Liver (tissue), 9 donors: ENCODE data around the gene BCL3. TPM values are rescaled to one million over a fixed set of nuclear protein-coding genes. Genes with fewer than 3 reads are reported as not detected.
A peak's percentile ranks its signal among the peaks of the same experiment; 100 is the strongest.

Experiments
- DNase-seq: peaks from one replicate; pipeline ENCODE4 v3.0.0-alpha.2; 2017; ENCODE audit warnings: low spot score
- H3K27ac ChIP-seq, 2 donors: one replicate each; pipeline ENCODE4 v1.7.0; 2013; ENCODE audit warnings: inconsistent platforms in 2 of 2, low read length in 2 of 2, control low read depth in 1 of 2, low read depth in 1 of 2, mild to moderate bottlenecking in 1 of 2
- H3K27me3 ChIP-seq, 4 donors: one replicate each; pipeline versions ENCODE4 v1.6.1 to v1.7.0; 2013; ENCODE audit warnings: low read length in 3 of 4, inconsistent platforms in 1 of 4, mild to moderate bottlenecking in 1 of 4, moderate library complexity in 1 of 4; ENCODE audit not compliant: control insufficient read depth in 4 of 4, insufficient read depth in 4 of 4
- H3K36me3 ChIP-seq, 4 donors: one replicate each; pipeline versions ENCODE4 v1.6.1 to v1.7.0; 2013; ENCODE audit warnings: low read length in 3 of 4, mild to moderate bottlenecking in 3 of 4, low read depth in 1 of 4, moderate library complexity in 1 of 4; ENCODE audit not compliant: control insufficient read depth in 4 of 4, insufficient read depth in 3 of 4
- H3K4me1 ChIP-seq, 4 donors: one replicate each; pipeline versions ENCODE4 v1.6.1 to v1.7.0; 2013; ENCODE audit warnings: low read length in 3 of 4, mild to moderate bottlenecking in 3 of 4, moderate library complexity in 1 of 4; ENCODE audit not compliant: control insufficient read depth in 4 of 4, insufficient read depth in 4 of 4
- H3K4me3 ChIP-seq, 3 donors: one replicate each; pipeline versions ENCODE4 v1.6.1 to v1.7.0; 2013; ENCODE audit warnings: low read length in 3 of 3, control low read depth in 1 of 3, low read depth in 1 of 3, mild to moderate bottlenecking in 1 of 3
- H3K9ac ChIP-seq, 2 donors: one replicate each; pipeline ENCODE4 v1.7.0; 2013; ENCODE audit warnings: low read length in 2 of 2, mild to moderate bottlenecking in 2 of 2, moderate library complexity in 2 of 2, control low read depth in 1 of 2, low read depth in 1 of 2
- H3K9me3 ChIP-seq, 4 donors: one replicate each; pipeline versions ENCODE4 v1.6.1 to v1.7.0; 2013; ENCODE audit warnings: low read length in 3 of 4; ENCODE audit not compliant: control insufficient read depth in 4 of 4
- ATF3 ChIP-seq: IDR thresholded peaks from 2 replicates; pipeline ENCODE4 v1.6.1; 2016; ENCODE audit warnings: antibody characterized with exemption
- CTCF ChIP-seq: fragments of 150-350 bp; IDR thresholded peaks from 2 replicates; pipeline ENCODE4 v1.5.1; 2017; ENCODE audit warnings: improper control_type of control experiment, low read depth, low read length; ENCODE audit not compliant: missing input control
- EGR1 ChIP-seq, 2 donors: IDR thresholded peaks; 2 replicates each; pipeline ENCODE4 v1.6.1; 2016 to 2018; ENCODE audit warnings: antibody characterized with exemption in 2 of 2, low read depth in 2 of 2
- FOXA1 ChIP-seq: IDR thresholded peaks from 2 replicates; pipeline ENCODE4 v1.6.1; 2016; ENCODE audit warnings: antibody characterized with exemption
- FOXA2 ChIP-seq: IDR thresholded peaks from 2 replicates; pipeline ENCODE4 v1.6.1; 2016; ENCODE audit warnings: antibody characterized with exemption
- GABPA ChIP-seq, 2 donors: IDR thresholded peaks in 1 of 2; conservative IDR thresholded peaks in 1 of 2; 2 replicates each; pipeline ENCODE4 v1.6.1; 2016; ENCODE audit warnings: antibody characterized with exemption in 2 of 2, mild to moderate bottlenecking in 1 of 2, moderate library complexity in 1 of 2
- HNF4A ChIP-seq, 2 donors: conservative IDR thresholded peaks; 2 replicates each; pipeline ENCODE4 v1.6.1; 2016; ENCODE audit warnings: antibody characterized with exemption in 2 of 2, mild to moderate bottlenecking in 2 of 2
- HNF4G ChIP-seq: IDR thresholded peaks from 2 replicates; pipeline ENCODE4 v1.6.1; 2016; ENCODE audit warnings: antibody characterized with exemption
- JUND ChIP-seq, 2 donors: IDR thresholded peaks; 2 replicates each; pipeline ENCODE4 v1.6.1; 2016; ENCODE audit warnings: antibody characterized with exemption in 2 of 2
- MAX ChIP-seq: IDR thresholded peaks from 2 replicates; pipeline ENCODE4 v1.6.1; 2016; ENCODE audit warnings: antibody characterized with exemption
- NR2F2 ChIP-seq: IDR thresholded peaks from 2 replicates; pipeline ENCODE4 v1.6.1; 2016; ENCODE audit warnings: antibody characterized with exemption
- RAD21 ChIP-seq, 2 donors: IDR thresholded peaks; 2 replicates each; pipeline ENCODE4 v1.6.1; 2016; ENCODE audit warnings: antibody characterized with exemption in 2 of 2, mild to moderate bottlenecking in 2 of 2
- REST ChIP-seq: IDR thresholded peaks from 2 replicates; pipeline ENCODE4 v1.6.1; 2016; ENCODE audit warnings: antibody characterized with exemption, mild to moderate bottlenecking
- RXRA ChIP-seq, 2 donors: IDR thresholded peaks; 2 replicates each; pipeline ENCODE4 v1.6.1; 2017 to 2018; ENCODE audit warnings: antibody characterized with exemption in 2 of 2, mild to moderate bottlenecking in 1 of 2
- SP1 ChIP-seq: IDR thresholded peaks from 2 replicates; pipeline ENCODE4 v1.6.1; 2018; ENCODE audit warnings: antibody characterized with exemption, mild to moderate bottlenecking
- TAF1 ChIP-seq: conservative IDR thresholded peaks from 2 replicates; pipeline ENCODE4 v1.6.1; 2016; ENCODE audit warnings: antibody characterized with exemption, mild to moderate bottlenecking
- YY1 ChIP-seq: IDR thresholded peaks from 2 replicates; pipeline ENCODE4 v1.6.1; 2016; ENCODE audit warnings: antibody characterized with exemption, mild to moderate bottlenecking
- ZBTB33 ChIP-seq: IDR thresholded peaks from 2 replicates; pipeline ENCODE4 v1.6.1; 2016; ENCODE audit warnings: antibody characterized with exemption
- WGBS: extraction: QIAGEN DNeasy Blood & Tissue Kit; methylation state at CpG from one replicate; pipeline ENCODE4 v1.1.7; 2013; 5-methylcytosine and 5-hydroxymethylcytosine counted together
- polyA plus RNA-seq, 2 donors: library from polyadenylated mRNA; stranded (reverse) in 1 of 2; unstranded in 1 of 2; fragments of 200-250 nt in 1 of 2; fragments of >200 nt in 1 of 2; fragmentation: Nextera tagmentation in 1 of 2; extraction: Ambion mirVana in 1 of 2; gene quantifications; one replicate each; pipeline versions ENCODE4 v1.2.1 to v1.2.3, GENCODE V29; 2013 to 2015
- total RNA-seq, 2 donors: library from RNA; depleted of rRNA; stranded (reverse); fragments of >200 nt; gene quantifications; one replicate each; pipeline ENCODE4 v1.2.3, GENCODE V29; 2014
- donor health status: healthy.
- donor health status: healthy.
- donor health status: healthy.
- donor health status: healthy.
- donor health status: healthy.

Gene BCL3
- total RNA-seq (10 to 100 TPM in 1 of 2 donors, 1 to 10 TPM in 1; 4.5 to 29.1 TPM), polyA plus RNA-seq (10 to 100 TPM; 10.3 to 63.6 TPM)

GRCh38 chr19:44748426-44749254 is at the start of gene BCL3:
Gene BCL3 (plus strand): TSS chr19:44748708. CDS start chr19:44748791, 83 bp downstream.
- DNase-seq: peak; percentile 53
- H3K36me3 ChIP-seq: peaks cover 6 to 17% (median 9%) of the 10 kb centered on the region in 4 donors
- H3K4me1 ChIP-seq: peaks cover 15 to 63% (median 38%) of the 10 kb centered on the region in 4 donors
- peak within 1 kb of the TSS; percentile 93 to 98 (median 96) for H3K4me3 ChIP-seq
- H3K27me3 ChIP-seq: no peaks in the 10 kb centered on the region
- no peak for TF ChIP-seq HNF4G
- TF ChIP-seq ZBTB33: no peak
- TF ChIP-seq CTCF: no peak
- no peak for TF ChIP-seq ATF3
- no peak for TF ChIP-seq TAF1
- no peak for TF ChIP-seq SP1
- TF ChIP-seq EGR1 (IDR thresholded peaks at IDR 0.05; ENCODE audit: low read depth in 2 of 2): no peak
- TF ChIP-seq YY1: no peak
- no peak for TF ChIP-seq REST
- TF ChIP-seq MAX: no peak
- TF ChIP-seq GABPA (IDR thresholded peaks at IDR 0.05 in 1 of 2, conservative IDR thresholded peaks at IDR 0.05 in 1 of 2): no peak
- no peak for TF ChIP-seq HNF4A (conservative IDR thresholded peaks at IDR 0.05)
- no peak for TF ChIP-seq FOXA2
- no peak for TF ChIP-seq NR2F2
- no peak for TF ChIP-seq FOXA1
- no peak for TF ChIP-seq RAD21 (IDR thresholded peaks at IDR 0.05)
- no peak for TF ChIP-seq RXRA (IDR thresholded peaks at IDR 0.05)
- TF ChIP-seq JUND (IDR thresholded peaks at IDR 0.05): no peak
- under 1% methylated on average over 88 of the region's 88 CpGs for WGBS
- H3K27ac ChIP-seq: peak within 1 kb of the TSS; percentile 94 to 99
- peak within 1 kb of the TSS; percentile 98 to 99 for H3K9ac ChIP-seq
- no peaks in the 10 kb centered on the region for H3K9me3 ChIP-seq
